ENCODE data around the gene UFD1. TPM values are rescaled to one million over a fixed set of nuclear protein-coding genes. Genes with fewer than 3 reads are reported as not detected.

UFD1 gene
- total RNA-seq, 1 experiment from 2014 or later, result 57.9 TPM

GRCh38 chr22:19419464-19420178 is 59.4 kb downstream of the UFD1 start:
- Mint-ChIP-seq H3K27ac (peak overlapping the region; percentile 18; the same call in 1 of the 2 replicates), H3K4me1 (peaks cover 47% of the 10 kb centered on the region), H3K27me3 (ENCODE audit: low read depth) (no peaks in the 10 kb centered on the region), H3K4me3 (no peak overlapping the region), H3K36me3 (peaks cover 7% of the 10 kb centered on the region), H3K9me3 (peaks cover 5% of the 10 kb centered on the region)
- ATAC-seq (no peak), DNase-seq (ENCODE audit: low spot score) (no peak)
- POLR2A ChIA-PET, result interaction anchor here (0.5 kb wide), 1 partner anchor 9 kb away, joined by 3 read pairs; no protein-coding TSS in a partner anchor
- no peak for TF ChIP-seq ZNF416 (CRISPR knock-in tag; IDR thresholded peaks at IDR 0.05)
- CTCF ChIA-PET, result no interaction called here

- Mint-ChIP-seq H3K27me3 (ENCODE audit: low read depth) (no peaks in the 10 kb centered on the region), H3K27ac (peak overlapping the region; percentile 18; the same call in 1 of the 2 replicates), H3K4me1 (peaks cover 46% of the 10 kb centered on the region), H3K4me3 (no peak overlapping the region), H3K9me3 (peaks cover 5% of the 10 kb centered on the region), H3K36me3 (peaks cover 7% of the 10 kb centered on the region)
- ATAC-seq (no peak), DNase-seq (ENCODE audit: low spot score) (no peak)
- CTCF ChIA-PET, result no interaction called here
- TF ChIP-seq ZNF138 (CRISPR knock-in tag; conservative IDR thresholded peaks at IDR 0.05), result no peak
- no peak for TF ChIP-seq SMAD4 (CRISPR knock-in tag; IDR thresholded peaks at IDR 0.05)
- no peak for TF ChIP-seq HMGA2 (CRISPR knock-in tag; IDR thresholded peaks at IDR 0.05)
- TF ChIP-seq ESRRA (CRISPR knock-in tag; IDR thresholded peaks at IDR 0.05; ENCODE audit: borderline replicate concordance), result no peak
- no peak for TF ChIP-seq IRF1 (CRISPR knock-in tag; IDR thresholded peaks at IDR 0.05)
- TF ChIP-seq TEAD1 (CRISPR knock-in tag; IDR thresholded peaks at IDR 0.05), result no peak
- no peak for TF ChIP-seq CTCF (IDR thresholded peaks at IDR 0.05)
- no peak for TF ChIP-seq CDX4 (CRISPR knock-in tag; IDR thresholded peaks at IDR 0.05; ENCODE audit: borderline replicate concordance)
- TF ChIP-seq ZNF671 (CRISPR knock-in tag; IDR thresholded peaks at IDR 0.05), result no peak
- no peak for TF ChIP-seq SP1 (CRISPR knock-in tag; conservative IDR thresholded peaks at IDR 0.05)
- TF ChIP-seq SOX15 (CRISPR knock-in tag; IDR thresholded peaks at IDR 0.05), result no peak
- no peak for TF ChIP-seq ZNF317 (CRISPR knock-in tag; IDR thresholded peaks at IDR 0.05; ENCODE audit: borderline replicate concordance, low read depth)
- no peak for TF ChIP-seq FOXK1 (CRISPR knock-in tag; IDR thresholded peaks at IDR 0.05)
- no peak for TF ChIP-seq FOXP4 (CRISPR knock-in tag; IDR thresholded peaks at IDR 0.05)
- no peak for TF ChIP-seq ZNF219 (CRISPR knock-in tag; IDR thresholded peaks at IDR 0.05; ENCODE audit: borderline replicate concordance)
- TF ChIP-seq E2F5 (CRISPR knock-in tag; IDR thresholded peaks at IDR 0.05), result no peak
- TF ChIP-seq MYBL2 (CRISPR knock-in tag; IDR thresholded peaks at IDR 0.05), result no peak
- TF ChIP-seq HMGXB4 (CRISPR knock-in tag; IDR thresholded peaks at IDR 0.05), result no peak
- POLR2A ChIA-PET, result no interaction called here
These were observed 59.9 kb downstream of the UFD1 start for GRCh38 chr22:19419086-19419463.
